Measurements from ENCODE around the gene PCDHB3. TPM values are rescaled to one million over a fixed set of nuclear protein-coding genes. Genes with fewer than 3 reads are reported as not detected.
"Not testable (repeated sequence)": the region's sequence is repeated elsewhere in the genome, so short reads cannot be mapped to it uniquely, and the experiment has no call there.

PCDHB3 gene
- polyA plus RNA-seq, 1 donor, result 2.6 TPM

- DNase-seq, result not testable (repeated sequence)
These were observed 37.1 kb downstream of the PCDHB3 start for GRCh38 chr5:141137346-141137745.

GRCh38 chr5:141149812-141150211 is 49.5 kb downstream of the PCDHB3 start, which contains the start of gene PCDHB6:
TSS of gene PCDHB6 (plus strand) at chr5:141150057. CDS start at chr5:141150258, 201 bp downstream.
- DNase-seq, result no peak

GRCh38 chr5:141150224-141150992 is 50.1 kb downstream of the PCDHB3 start:
- DNase-seq, result no peak

- DNase-seq, result no peak
These were observed 50.7 kb downstream of the PCDHB3 start for GRCh38 chr5:141150993-141151325.

- DNase-seq, result not testable (repeated sequence)
These were observed 51.4 kb downstream of the PCDHB3 start for GRCh38 chr5:141151632-141152031.

- DNase-seq, result not testable (repeated sequence)
These were observed 51.8 kb downstream of the PCDHB3 start for GRCh38 chr5:141152096-141152495.

Other genes starting within 250 kb of the PCDHB3 start
- 0.25 TPM for gene PCDHA10, start 244.6 kb upstream of the PCDHB3 start, polyA plus RNA-seq (ENCODE audit: insufficient read length)
- gene PCDHA11, start 231.5 kb upstream of the PCDHB3 start, polyA plus RNA-seq (ENCODE audit: insufficient read length), result 0.30 TPM
- gene PCDHA12, start 225.2 kb upstream of the PCDHB3 start, polyA plus RNA-seq (ENCODE audit: insufficient read length), result 0.06 TPM
- gene PCDHA13, start 218.3 kb upstream of the PCDHB3 start, polyA plus RNA-seq (ENCODE audit: insufficient read length), result 0.21 TPM
- 0.22 TPM for gene PCDHAC1, start 174.2 kb upstream of the PCDHB3 start, polyA plus RNA-seq (ENCODE audit: insufficient read length)
- gene PCDHAC2, start 134.0 kb upstream of the PCDHB3 start, polyA plus RNA-seq (ENCODE audit: insufficient read length), result 2.0 TPM
- gene PCDHB1, start 49.1 kb upstream of the PCDHB3 start, polyA plus RNA-seq (ENCODE audit: insufficient read length), result 0.14 TPM
- 4.4 TPM for gene PCDHB2, start 5.9 kb upstream of the PCDHB3 start, polyA plus RNA-seq (ENCODE audit: insufficient read length)
- 3.1 TPM for gene PCDHB4, start 21.3 kb downstream of the PCDHB3 start, polyA plus RNA-seq (ENCODE audit: insufficient read length)
- 3.2 TPM for gene PCDHB5, start 34.7 kb downstream of the PCDHB3 start, polyA plus RNA-seq (ENCODE audit: insufficient read length)
- gene PCDHB6, start 49.6 kb downstream of the PCDHB3 start, polyA plus RNA-seq (ENCODE audit: insufficient read length), result 2.4 TPM
- gene PCDHB7, start 72.2 kb downstream of the PCDHB3 start, polyA plus RNA-seq (ENCODE audit: insufficient read length), result 3.2 TPM
- 2.1 TPM for gene PCDHB8, start 77.3 kb downstream of the PCDHB3 start, polyA plus RNA-seq (ENCODE audit: insufficient read length)
- 3.9 TPM for gene PCDHB16, start 81.9 kb downstream of the PCDHB3 start, polyA plus RNA-seq (ENCODE audit: insufficient read length)
- gene PCDHB9, start 86.7 kb downstream of the PCDHB3 start, polyA plus RNA-seq (ENCODE audit: insufficient read length), result 3.2 TPM
- 5.3 TPM for gene PCDHB10, start 91.9 kb downstream of the PCDHB3 start, polyA plus RNA-seq (ENCODE audit: insufficient read length)
- 4.4 TPM for gene PCDHB11, start 99.2 kb downstream of the PCDHB3 start, polyA plus RNA-seq (ENCODE audit: insufficient read length)
- 4.7 TPM for gene PCDHB12, start 108.2 kb downstream of the PCDHB3 start, polyA plus RNA-seq (ENCODE audit: insufficient read length)
- 2.8 TPM for gene PCDHB13, start 113.4 kb downstream of the PCDHB3 start, polyA plus RNA-seq (ENCODE audit: insufficient read length)
- 7.5 TPM for gene PCDHB14, start 122.9 kb downstream of the PCDHB3 start, polyA plus RNA-seq (ENCODE audit: insufficient read length)
- gene PCDHB15, start 144.9 kb downstream of the PCDHB3 start, polyA plus RNA-seq (ENCODE audit: insufficient read length), result 9.4 TPM
- not detected for gene SLC25A2, start 203.6 kb downstream of the PCDHB3 start, polyA plus RNA-seq (ENCODE audit: insufficient read length)
- 76.5 TPM for gene TAF7, start 220.3 kb downstream of the PCDHB3 start, polyA plus RNA-seq (ENCODE audit: insufficient read length)
- 0.77 TPM for gene PCDHGA1, start 230.0 kb downstream of the PCDHB3 start, polyA plus RNA-seq (ENCODE audit: insufficient read length)
- 2.1 TPM for gene PCDHGA2, start 238.3 kb downstream of the PCDHB3 start, polyA plus RNA-seq (ENCODE audit: insufficient read length)
- 1.0 TPM for gene PCDHGA3, start 243.4 kb downstream of the PCDHB3 start, polyA plus RNA-seq (ENCODE audit: insufficient read length)
- 0.45 TPM for gene PCDHGB1, start 249.6 kb downstream of the PCDHB3 start, polyA plus RNA-seq (ENCODE audit: insufficient read length)

Data from hindlimb muscle (tissue), 1 donor.